Fibroblast of upper back skin (primary cell): ENCODE results near the gene ABCA1.

ENCODE experiments used
- DNase-seq: peaks from one replicate; pipeline ENCODE4 v3.0.0-alpha.2; 2013

The ABCA1 gene

DNA sequence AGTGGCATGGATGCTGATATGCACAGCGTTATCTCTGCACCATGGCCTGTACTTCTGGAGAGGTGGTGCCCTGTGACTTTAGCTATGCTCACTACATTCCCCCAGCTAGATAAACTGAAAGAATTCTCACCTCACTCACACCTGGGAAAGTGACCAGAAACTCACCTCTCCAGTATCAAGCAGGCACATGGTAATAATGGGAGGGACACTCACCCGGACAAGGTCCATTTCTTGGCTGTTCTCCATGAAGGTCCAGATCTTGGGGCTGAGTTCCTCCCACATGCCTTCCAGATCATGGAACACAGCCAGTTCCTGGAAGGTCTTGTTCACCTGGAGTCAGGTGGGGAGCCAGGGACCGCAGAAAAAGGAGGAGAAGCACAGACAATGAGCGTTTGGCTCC is 91.2 kb downstream of the ABCA1 start:
- no peak for DNase-seq

DNA sequence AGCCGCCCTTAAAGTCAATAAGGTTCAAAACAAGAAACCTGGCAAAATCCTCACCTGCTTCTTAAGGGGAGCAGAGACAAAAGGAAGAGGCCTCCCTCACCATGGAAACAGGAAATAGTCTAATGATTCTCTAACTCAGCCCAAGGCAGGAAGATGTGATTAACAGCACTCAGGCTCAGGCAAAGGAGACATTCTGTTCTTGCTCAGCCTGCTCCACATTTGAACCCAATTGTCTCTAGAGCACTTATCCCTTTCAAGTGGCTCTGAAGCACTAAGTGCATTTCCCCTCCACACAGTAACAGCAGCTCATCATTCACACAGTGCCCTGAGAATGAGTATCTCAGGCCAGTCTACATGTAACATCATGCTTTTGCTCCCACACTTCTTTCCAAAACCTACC is 91.7 kb downstream of the ABCA1 start:
- no peak for DNase-seq

DNA sequence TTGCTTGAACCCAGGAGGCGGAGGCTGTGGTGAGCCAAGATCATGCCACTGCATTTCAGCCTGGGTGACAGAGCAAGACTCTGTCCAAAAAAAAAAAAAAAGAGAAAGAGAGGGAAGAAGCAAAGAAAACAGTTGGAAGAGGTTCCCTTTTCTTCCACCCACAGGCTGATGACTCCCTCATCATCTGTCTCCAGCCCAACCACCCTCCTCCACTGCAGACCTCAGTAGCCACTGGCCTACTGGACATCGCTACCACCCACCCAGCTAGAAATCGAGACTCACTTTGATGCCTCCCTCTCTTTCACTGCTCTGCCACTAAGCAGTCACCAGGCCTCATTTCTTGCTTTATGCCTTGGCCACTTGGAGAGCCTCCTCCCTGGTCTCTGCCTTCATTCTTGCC is 92.8 kb downstream of the ABCA1 start:
- no peak for DNase-seq

DNA sequence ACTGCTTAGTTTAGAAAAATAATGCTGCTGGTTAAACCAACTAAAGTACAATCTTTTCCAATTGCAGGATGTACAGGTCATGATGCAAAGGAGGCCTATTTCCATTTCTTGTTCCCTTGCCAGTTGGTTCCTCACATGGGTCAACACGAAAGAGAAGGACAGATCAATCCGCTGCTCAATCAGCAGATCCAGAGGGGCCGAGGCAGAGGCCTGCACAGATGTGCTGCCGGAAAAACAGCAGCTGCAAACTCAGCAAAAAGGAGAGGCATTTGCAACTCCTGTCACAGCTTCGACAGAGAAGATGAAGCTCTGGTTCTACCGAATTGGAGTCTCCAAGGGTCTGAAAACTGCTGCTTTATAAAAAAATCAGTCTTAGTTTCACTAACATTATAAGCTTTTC is 94.3 kb downstream of the ABCA1 start:
- no peak for DNase-seq

DNA sequence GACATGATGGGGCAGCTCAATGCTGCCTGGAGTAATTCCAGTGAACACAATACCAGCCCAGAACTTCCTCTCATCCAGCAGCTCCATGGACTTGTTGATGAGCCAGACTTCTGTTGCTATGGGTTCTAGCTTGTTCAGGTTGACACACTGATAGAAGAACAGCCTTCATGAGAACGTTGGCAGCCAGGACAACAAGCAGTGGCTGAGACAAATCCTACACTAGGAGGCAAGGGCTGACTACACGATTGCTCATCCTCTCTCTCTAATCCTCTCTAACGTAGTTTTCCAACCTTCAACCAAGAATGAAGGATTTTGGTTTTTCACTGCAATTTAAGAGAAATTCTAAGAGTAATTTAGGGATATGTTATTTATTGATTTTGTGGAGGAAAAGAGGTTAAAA is 96.3 kb downstream of the ABCA1 start:
- peak; percentile 58 for DNase-seq

DNA sequence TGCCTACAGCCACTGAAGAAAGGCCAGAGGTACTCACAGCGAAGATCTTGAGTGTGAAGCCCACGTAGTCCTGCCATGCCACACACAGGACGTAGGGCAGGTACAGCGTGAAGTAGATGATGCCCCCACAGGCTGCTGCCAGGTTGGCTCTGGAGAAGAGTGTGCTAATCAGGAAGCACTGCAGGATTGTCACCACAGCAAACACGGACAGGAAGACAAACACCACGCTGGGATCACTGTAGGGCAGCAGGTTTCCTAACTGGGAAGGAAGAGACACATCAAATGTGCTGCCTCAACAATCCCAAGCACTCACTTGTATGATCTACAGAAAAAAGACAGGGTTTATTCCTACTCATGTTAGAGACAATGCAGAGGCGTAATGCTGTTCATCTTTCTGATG is 101.0 kb downstream of the ABCA1 start:
- DNase-seq: no peak

DNA sequence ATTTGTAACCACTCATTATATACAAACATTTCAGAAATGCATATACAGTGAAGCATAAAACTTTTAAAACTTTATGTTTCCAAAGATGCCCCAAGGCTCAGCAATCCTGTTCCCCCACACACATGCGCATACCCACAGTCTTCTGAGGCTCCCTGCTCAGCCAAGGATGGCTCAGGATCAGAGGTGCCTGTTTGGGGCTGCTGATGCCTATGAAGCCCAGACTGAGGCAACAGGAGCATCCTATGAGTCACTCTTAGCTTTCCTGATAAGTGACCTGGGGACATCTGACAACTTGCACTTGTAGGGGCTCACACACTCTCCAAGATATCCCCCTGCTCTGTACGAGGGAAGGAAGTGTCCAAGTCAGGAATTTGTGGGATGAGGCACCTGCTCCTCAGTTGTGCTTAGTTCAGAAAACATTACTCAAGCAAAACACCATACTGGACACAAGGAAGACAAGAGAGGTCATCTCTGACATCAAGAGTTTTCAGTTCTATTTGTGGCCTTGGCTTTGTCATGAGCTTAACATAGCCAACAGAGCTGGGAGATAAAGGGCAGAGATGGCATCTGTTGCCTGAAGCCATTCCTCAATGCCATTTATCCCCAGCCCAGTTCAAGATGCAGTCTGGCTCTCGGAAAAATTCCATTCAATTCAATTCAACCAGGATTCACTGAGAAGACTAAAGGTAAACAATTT is 101.7 kb downstream of the ABCA1 start:
- DNase-seq: no peak

DNA sequence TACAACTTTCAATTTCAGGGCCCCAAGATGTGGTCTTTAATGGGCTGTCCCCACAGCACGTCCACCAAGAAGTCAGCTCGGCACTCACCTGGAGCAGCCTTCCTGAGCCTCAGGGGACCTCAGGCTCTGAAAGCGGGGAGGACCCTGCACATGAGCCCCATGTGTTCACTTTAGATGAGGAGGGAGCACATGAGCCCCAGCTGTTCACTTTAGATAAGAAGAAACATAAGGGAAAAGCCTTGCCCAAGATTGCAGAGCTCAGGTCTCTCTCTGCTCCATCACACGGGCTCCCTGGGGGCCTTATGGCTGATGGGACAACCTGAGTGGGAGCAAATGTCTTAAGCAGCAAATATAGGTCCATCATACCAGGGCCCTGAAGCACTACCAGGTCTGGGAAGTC is 107.6 kb downstream of the ABCA1 start:
- DNase-seq: no peak

DNA sequence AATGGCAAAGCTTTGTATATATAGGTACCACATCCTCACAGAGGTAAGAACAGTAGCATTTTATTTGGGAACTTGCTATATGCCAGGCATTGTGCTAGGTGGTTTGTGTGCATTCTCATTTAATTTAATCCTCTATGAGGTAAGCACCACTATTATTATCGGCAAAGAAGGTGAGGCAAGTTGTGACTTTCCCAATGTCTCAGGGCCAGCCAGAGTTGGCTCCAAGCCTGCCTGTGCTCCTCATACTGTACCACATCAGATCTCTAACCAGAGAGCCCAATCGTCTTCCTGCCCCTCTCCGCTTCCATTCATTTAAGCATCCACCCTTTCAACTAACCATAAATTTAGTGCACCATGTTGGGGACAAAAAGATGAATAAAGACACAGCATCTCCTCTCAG is 108.9 kb downstream of the ABCA1 start:
- DNase-seq: no peak

DNA sequence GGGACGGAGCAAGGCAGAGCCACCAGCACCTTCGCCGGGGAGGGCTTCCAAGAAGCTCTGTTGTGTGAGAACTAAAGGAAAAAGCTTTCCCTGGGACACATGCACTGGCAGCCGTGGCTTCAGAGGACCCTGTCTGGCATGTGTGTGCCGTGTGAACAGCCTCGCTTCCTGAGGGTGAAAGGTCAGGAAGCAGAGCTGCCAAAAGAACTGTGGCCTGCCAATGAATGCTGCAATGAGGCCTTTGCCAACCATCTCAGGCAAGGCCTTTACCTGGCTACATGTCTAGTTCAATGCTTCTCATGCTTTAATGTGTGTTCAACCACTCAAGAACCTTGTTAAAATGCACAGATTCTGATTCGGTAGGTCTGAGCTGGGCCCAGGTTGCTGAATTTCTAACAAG is 110.5 kb downstream of the ABCA1 start:
- DNase-seq: no peak

DNA sequence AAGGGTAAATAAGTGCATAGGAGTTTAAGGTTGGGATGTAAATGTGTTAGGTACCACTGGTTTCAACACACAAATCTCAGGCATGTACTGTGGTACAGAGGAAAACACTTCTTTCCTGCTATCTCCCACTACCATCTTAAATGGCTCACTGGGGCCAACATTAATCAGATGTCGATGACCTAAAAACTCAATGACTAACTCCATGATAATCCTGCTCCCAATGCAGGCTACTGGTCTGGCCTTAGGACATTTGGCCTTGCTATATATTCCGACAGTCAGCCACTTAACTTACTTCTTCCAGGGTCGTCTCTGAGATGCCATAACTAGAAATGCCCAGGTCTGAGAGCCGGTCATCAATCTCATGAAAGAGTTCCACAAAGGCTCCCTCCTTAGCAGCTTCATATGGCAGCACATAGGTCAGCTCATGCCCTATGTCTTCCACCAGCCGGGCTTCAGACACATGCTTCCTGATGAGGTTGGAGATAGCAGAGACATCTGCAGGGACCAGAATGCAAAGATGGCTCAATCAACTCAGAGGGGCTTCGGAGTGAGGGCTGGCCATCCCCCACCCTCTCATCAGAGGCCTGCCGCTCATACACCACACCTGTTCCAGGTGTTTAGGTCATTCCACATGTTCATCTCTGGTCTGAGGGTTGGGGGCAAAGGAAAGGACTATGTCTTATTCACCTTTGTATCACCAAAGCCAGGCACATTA is 111.9 kb downstream of the ABCA1 start:
- no peak for DNase-seq

DNA sequence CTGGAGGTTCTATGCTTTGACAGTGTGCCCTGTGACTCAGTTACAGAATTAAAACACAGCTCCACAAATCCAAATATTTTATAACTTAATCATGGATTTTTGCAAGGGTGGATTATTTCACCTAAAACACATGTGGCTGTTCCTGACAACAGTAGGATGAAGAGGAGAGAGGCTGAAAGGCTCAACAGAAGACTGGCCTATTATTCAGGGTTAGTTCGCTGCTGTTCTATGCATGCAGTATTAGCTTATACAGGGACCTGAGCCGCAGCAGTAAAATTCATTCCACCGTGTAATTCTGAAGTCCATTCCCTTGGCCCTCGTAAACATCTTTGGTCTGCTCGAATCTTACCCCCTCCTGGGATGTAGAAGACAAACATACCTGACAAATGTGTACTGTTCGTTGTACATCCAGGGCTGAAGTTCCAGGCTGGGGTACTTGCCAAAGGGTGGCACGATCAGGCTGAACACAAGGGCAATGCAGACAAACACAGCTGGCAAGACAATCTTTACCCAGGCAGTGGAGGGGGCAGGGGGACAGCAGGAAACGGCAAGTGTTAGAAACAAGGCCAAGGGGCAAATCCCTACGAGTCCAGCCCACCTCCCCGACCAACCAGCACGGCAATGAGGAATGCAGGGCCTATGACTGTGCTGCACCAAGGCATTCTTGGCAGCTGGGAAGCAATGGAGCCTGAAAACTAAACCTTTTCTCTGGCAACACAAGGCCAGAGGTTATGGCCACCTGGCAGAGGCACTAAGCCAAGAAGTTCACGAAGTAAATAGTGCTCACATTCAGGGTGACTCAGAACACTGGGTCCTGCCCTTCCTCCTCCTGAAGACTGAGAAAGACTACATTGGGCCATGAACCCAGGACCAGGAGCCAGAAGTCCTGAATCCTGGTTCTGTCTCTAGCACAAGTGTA is 117.3 kb downstream of the ABCA1 start:
- peak; percentile 44 for DNase-seq

DNA sequence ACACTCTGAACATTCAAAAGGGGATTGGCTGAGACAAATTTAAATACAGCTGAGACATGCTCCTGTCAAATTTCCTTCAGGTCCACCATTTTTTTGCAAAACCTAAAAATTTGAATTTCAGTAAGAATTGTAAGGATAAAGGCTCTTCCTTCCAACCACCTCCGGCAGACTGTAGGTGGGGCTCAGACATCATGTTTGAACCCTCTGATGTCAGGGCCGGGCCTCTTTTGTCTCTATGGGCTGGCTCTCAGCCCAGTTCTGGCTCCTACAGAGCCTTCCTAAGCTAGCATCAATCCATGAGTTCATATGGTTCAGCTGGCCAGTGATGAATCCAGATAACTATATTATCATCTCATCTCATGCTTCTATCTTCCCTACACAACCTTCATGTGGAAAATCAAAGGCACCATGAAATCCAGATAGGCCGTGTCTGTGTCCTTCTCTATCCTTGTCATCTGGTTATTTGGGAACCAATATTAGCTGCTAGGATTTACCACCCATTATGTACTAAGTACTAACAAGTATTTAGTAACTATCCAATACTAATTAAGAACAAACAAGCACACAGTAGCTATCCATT is 119.8 kb downstream of the ABCA1 start:
- peak; percentile 74 for DNase-seq

DNA sequence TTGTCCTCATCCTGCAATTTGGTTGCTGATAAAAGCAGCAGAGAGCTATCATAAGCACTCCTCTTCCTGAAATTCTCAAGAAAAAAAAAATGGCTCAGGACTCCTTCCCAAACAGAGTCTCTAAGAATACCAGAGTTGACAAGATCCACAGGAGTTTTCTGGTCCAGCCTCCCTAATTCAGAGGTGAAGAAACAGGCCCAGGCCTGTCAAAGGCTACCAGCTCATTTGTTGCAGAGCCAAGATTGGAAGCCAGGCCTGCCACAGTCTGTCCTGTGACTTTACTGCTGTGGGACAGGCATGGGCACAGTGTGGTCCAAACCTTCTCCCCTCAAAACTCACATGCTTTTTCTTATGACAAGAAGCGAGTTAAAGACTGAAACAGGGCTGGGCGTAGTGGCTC is 122.5 kb downstream of the ABCA1 start:
- no peak for DNase-seq

DNA sequence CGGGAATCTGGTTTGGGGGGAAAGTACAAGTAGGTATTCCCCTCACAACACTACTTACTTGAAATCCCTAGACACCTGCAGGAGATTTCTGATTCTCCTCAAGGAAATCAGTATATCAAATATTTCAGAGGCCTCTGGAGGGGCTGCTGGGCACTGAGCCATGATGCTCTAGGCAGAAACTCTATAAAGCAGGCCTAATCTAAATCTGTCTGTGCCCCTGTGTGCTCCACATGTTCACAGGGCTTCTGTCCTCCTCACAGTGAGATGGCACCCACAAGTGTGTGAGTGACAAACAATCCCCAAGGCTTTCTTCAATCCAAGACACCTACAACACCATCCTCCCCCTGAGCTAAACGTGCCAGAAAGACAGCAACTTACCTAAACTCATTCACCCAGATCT is 125.0 kb downstream of the ABCA1 start:
- DNase-seq: no peak

DNA sequence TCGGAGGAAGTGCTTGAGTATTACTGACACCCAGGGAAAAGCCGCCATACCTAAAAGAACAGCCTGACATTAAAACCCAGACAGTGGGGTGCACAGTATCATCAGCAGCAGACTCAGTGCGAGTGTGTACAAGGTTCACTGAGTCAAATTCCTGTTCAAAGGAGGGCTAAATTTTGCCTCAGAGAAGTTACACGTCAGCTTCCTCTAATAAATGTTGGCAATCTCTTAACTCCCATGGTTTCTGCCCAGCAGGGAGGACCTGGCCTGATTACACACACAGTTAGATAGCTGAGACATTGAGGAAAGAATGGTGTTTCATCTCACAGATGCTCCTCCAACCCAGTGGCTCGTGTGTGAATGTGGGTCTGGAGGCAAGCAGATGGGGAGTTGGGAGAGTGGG is 125.8 kb downstream of the ABCA1 start:
- DNase-seq: peak; percentile 8

DNA sequence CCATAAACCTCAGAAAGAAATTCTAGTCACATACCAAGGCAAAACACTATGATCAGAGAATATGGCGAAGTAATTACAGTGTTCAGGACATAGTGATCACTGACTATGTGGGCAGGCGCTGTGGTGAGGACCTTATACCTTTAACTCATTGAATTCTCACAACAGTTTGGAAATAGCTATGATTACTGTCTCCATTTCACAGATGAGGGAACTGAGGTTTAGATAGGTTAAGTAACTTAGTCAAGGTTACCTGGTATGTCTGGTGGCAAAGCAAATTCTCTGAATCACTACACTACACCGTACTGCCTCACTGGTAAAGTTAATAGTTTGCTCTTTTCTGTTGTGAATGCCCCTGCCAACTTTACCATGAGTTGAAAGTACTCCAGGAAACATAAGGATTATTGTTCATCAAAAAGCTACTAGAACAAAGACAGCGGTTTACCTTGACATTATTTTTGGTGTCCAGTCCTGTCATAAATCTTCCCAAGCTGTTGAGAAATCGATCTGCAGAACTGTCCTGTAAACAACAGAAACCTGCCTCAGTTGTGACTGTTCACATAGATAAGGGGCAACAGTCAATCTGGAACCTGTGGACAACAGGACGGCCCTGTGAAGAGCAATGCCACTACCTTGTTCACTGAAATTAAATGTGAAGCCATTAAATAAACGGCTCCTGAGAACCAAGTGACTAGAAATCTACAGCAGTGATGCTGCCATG is 127.7 kb downstream of the ABCA1 start:
- DNase-seq: no peak

DNA sequence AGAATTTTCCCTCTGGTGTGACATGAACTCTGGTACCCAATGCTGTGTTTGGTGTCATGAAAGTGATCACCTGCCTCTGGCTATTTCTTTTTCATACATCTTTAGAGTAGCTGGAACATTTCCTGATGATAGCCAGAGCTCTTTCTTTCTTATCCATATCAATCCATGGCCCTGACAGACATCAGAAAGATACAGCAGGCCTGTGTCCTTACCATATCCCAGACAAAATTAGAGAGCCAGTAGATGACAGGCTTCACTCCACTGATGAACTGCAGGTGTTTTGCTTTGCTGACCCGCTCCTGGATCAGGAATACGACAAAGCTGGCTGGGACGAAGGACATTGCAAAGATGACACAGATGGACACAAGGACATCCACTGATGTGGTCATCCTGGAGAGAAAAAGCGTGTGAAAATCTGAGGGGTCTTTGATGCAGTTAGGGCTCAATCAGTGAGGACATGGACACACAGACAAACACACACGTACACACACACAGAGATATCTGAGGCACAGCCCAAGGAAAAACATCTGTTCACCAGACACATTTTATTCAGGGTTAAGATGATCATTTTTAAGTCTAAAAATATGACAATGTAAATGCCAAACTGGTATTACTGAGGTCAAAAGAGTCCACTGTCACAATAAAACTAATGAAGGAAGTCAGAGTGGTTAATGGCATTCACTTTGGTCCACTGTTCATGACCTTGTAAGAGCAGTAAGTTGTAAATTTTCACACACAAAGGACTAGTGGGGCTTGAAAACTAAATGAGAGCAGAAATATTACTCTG is 129.6 kb downstream of the ABCA1 start:
- no peak for DNase-seq

DNA sequence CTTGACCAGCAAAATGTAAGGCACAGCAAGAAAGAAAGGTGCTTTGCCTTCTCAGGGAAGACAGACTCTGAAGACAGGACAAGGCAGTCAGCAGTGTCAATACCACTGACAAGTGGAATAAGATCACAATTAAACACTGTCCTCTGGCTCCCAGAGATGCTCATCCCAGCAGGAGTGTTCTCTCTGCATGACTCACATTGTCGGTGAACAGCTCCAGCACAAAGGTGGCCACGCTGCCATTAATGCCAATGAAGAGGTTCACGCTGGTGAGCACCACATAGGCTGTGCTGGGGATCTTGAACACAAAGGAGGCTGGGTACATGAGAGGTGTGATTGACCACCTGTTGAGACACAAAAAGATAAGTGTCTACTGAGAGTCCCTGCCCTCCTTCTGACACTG is 132.1 kb downstream of the ABCA1 start:
- DNase-seq: no peak

DNA sequence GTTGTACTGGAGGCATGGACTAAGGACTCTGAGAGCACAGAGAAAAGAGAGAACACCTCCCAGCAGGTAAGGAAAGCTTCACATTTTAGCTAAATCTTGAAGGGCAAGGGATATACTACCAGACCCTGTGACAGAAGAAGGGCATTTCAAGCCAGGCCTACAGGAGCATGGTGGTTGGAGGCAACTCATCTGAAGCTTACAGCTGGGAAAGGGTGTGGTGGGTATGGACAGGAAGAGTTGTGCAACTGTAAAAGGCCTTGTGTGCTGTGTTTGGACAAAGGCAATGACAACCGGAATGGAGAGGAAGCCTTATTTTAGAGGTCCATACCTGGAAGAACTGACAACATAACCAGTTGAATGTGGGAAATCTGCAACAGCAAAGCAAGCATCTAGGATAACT is 132.9 kb downstream of the ABCA1 start:
- no peak for DNase-seq

DNA sequence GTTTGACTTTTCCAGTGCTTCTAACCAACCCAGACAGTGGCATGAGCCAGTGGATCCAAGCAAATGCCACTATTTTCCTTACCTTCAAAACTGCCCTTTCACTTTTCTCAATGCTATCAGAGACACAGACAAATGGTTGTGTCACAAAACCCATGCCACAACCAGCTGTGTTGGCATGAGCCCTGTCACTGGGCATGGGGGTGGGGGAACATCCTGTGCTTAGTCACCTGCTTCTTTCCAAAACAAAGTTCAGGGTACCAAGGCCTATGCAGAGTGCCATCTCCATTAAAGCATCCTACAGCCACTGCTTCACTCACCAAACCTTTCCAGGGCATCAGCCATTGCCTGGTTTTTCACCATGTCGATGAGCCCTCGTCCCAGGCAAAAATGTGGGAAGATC is 133.9 kb downstream of the ABCA1 start:
- DNase-seq: no peak

DNA sequence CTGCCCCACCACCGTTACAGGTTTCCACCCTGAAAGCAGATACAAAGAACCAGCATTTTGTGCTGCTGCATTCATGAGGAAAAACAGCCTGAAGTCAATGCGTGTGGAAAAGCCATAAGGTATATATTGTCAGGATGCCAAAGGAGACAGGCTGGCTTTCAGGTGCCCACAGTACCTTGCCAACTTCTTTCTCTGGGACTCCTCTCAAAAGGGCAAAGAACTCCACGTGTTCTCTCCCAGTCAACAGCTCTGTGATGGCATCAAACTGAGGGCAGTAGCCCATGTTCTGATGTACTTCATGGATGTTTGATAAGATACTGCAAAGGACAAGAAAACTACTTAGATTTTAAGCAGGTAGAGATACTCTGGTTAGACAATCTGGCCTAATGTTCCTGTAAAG is 139.7 kb downstream of the ABCA1 start:
- DNase-seq: no peak
